Dedifferentiated amniotic fluid mesenchymal stem cell (primary cell): Measurements from ENCODE around the gene LIME1.

Experiments
- DNase-seq: peaks from one replicate; pipeline ENCODE4 v3.0.0-alpha.2; 2016; ENCODE audit errors: extremely low spot score

The LIME1 gene

DNA sequence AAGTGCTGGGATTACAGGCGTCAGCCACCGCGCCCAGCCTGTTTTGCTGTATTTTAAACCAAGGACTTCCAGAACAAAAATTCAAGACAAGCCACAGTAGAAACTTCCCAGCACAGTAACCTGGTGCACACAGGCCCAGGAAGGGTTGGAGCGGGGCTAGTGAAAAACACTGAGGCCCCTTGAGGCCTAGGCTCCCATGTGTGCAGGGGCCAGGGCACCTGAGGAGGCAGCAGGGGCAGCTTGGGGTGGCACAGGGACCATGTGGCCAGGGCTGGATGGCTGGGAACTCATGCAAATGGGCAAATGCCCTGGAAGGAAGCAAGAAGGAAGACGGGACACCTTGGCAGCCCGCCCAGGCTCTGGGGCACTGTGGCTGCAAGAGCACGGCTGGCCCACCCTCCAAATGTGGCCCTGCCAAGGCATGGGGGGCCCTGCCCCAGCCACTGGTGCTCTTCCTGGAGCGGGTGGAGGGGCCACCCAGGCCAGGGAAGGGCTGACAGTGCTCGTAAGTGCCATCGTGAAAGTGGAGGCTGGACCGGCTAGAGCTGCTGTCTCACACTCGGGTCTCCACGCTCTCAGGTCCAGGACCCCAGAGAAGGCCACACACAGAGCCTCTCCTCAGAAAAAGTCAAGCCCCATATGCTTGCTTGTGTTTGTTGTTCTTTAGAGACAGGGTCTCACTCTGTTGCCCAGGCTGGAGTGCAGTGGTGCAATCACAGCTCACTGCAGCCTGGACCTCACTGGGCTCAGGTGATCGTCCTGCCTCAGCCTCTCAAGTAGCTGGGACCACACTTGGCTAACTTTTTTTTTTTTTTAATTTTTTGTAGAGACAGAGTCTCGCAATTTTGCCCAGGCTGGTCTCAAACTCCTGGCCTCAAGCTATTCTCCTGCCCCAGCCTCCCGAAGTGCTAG is 13.4 kb downstream of the LIME1 start:
- DNase-seq = no peak

GRCh38 chr20:63750807-63751470 is 14.5 kb downstream of the LIME1 start:
- DNase-seq = no peak

DNA sequence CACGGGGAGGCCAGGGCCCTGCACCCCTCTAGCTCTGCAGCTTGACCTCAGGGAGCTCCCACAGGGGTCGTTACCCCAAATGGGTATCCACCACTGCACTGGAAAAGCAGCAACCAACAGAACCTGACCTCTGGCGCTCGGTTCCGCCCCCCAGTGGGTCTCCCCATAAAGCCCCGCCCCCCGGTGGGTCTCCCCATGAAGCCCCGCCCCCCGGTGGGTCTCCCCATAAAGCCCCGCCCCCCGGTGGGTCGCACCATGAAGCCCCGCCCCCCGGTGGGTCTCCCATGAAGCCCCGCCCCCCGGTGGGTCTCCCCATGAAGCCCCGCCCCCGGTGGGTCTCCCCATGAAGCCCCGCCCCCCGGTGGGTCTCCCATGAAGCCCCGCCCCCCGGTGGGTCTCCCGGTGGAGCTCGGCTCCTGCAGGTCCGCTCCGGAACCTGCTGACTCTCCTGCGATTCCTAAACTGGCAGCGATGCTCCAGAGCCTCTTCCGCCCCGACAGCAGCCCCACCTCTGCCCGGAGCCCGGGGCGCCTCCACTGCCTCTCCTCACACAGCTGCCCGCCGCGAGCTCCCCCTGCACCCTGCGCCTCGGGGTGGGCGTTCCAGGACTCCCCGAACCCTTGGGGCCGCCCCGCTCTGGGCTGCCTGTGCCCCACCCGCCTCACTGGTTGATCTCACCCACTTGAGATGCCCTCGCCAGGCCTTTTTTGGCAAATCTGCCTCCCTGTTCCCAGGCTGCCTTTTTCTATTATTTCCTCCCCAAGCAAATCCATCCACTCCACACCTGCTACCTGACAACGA is 15.2 kb downstream of the LIME1 start:
- no peak for DNase-seq

DNA sequence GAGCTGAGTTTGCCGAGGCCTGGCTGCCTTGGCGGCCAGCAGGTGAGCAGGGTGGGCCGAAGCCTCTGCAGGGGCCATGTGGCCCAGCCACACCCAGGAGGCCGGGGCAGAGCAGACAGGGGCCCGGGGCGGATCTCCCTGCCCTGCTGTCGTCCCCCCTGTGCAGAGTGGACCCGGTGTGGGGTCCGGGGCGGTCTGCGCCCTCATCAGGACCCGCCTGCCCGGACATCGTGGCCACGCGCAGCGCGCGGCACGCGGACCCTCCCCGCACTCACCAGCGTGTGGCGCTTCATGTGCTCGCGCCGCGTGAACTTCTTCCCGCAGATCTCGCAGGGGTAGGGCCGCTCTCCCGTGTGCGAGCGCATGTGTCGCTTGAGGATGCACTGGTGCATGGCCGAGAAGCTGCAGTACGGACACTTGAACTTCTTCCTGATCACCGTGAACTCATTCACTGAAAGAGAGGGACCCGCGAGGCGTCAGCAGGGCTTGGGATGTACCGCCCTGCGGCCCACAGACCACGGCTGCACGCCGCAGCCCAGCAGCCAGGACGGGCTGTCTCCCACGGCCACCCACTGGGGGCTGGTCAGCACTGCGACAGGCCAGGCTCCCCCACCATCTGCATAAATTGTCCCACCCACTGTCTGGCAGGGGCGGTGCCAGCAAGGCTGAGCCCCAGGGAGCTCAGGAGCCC is 16.1 kb downstream of the LIME1 start:
- DNase-seq = no peak

GRCh38 chr20:63753381-63753780 is 16.9 kb downstream of the LIME1 start:
- DNase-seq = no peak

- no peak for DNase-seq
These were observed 17.5 kb downstream of the LIME1 start for GRCh38 chr20:63754008-63754407.

- no peak for DNase-seq
These were observed 19.6 kb downstream of the LIME1 start for GRCh38 chr20:63755933-63756647.

- no peak for DNase-seq
These were observed 20.2 kb downstream of the LIME1 start for GRCh38 chr20:63756648-63756991.

- DNase-seq = no peak
These were observed 21.7 kb downstream of the LIME1 start for GRCh38 chr20:63758152-63758551.

DNA sequence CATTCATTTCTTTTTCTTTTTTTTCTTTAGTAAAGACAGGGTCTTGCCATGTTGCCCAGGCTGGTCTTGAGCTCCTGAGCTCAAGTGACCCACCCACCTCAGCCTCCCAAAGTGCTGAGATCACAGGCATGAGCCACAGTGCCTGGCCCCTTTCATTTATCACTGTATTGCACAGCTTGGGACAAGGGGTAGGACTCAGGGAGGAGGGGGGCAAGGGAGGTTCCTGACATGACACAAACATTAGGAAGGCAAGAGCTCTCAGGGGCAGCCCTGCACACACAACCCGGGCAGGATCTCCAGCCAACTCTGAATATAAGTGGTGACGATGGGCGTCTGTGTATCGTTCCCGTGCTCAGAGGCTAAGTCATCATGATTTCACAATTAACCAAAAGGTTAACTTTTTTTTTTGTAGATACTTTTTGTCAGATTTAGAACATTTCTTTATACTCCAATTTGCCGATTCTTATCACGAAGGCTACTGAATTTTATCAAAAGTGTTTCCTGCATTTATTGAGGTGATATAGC is 23.0 kb downstream of the LIME1 start:
- no peak for DNase-seq

DNA sequence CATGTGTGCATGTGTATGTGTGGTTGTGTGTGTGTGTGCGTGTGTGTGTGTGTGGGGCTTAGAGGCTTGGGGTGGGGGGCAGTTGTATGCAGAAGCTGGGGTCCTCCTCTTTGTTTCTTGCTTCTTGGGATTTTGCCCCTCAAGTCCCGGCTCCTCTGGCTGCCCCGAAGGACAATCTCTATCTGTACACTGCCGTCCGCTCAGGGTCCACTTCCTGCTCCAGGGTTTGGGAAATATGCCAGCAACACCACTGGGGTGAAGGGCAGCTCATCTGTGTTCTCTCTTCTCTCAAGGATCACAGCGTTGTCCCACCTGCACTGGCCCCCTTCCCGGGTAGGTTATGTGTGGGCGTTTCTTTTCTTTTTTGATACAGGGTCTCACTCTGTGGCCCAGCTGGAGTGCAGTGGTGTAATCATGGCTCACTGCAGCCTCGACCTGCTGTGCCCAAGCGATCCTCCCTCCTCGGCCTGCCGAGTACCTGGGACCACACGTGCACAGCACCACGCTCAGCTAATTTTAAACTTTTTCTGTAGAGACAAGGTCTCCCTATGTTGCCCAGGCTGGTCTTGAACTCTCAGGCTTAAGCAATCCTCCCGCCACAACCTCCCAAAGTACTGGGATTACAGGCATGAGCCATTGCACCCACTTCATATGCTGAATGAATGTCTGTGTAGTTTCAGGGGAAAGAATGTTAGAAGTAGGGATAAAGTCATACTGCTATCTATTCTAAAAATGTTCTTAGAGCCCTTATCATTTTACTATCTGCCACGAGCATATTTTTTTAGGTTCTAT is 28.8 kb downstream of the LIME1 start:
- no peak for DNase-seq

DNA sequence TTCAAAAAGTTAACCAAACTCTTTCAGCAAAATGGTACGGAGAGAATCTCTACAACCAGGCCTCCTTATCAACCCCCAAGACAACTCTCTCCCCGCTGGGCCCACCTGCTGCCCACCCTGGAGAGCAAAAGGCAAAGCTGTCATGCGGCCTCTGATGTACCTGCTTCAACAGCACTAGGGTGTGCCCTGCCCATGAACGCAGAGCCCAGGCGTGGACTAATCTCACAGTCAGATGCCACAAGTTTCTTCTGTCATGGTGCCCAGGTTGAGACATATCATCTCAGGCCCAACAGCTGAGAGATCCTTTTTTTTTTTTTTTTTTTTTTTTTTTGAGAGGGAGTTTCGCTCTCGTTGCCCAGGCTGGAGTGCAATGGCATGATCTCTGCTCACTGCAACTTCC is 29.4 kb downstream of the LIME1 start:
- no peak for DNase-seq

- no peak for DNase-seq
These were observed 30.4 kb downstream of the LIME1 start for GRCh38 chr20:63766695-63767426.

GRCh38 chr20:63767456-63767855 is 31.0 kb downstream of the LIME1 start:
- no peak for DNase-seq

DNA sequence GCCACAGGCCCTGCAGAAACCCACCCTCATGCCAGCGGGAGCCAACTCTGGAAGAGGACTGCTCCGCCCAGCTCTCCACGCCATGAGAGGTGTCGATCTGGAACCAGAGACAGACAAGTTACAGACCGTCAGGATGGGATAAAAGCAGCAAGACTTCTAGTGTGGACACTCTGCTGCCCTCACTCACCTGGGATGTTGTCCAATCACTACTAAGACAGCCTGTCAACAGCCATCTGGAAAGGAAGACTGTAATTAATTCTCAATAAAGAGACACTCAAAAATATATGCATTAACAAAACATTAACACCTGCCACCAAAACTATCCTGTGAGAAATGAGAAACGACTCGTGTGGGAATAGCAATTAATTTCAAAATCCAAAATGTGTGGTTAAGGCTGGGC is 31.4 kb downstream of the LIME1 start:
- no peak for DNase-seq

- DNase-seq = no peak
These were observed 32.4 kb downstream of the LIME1 start for GRCh38 chr20:63768591-63769515.

GRCh38 chr20:63769891-63770474 is 33.5 kb downstream of the LIME1 start:
- no peak for DNase-seq
